H9 (cell line): ENCODE data around the gene TMEM240. TPM values are rescaled to one million over a fixed set of nuclear protein-coding genes. Genes with fewer than 3 reads are reported as not detected.

Experiments
- DNase-seq: peaks from one replicate; pipeline ENCODE4 v3.0.0-alpha.2; 2017
- H2AFZ ChIP-seq: one replicate; pipeline ENCODE4 v1.6.1; 2013; ENCODE audit warnings: mild to moderate bottlenecking, low read length, control low read depth, moderate library complexity
- H2AK5ac ChIP-seq: 2 replicates; pipeline ENCODE4 v1.6.1; 2013; ENCODE audit warnings: low read length, control low read depth, mixed read lengths; ENCODE audit not compliant: insufficient read length
- H2BK120ac ChIP-seq: one replicate; pipeline ENCODE4 v1.6.1; 2013; ENCODE audit warnings: low read depth, mild to moderate bottlenecking, low read length, control low read depth, inconsistent platforms; ENCODE audit not compliant: poor library complexity, severe bottlenecking
- H2BK12ac ChIP-seq: 2 replicates; pipeline ENCODE4 v1.6.1; 2013; ENCODE audit warnings: low read length, control low read depth, mixed read lengths, low read depth; ENCODE audit not compliant: insufficient read length
- H2BK15ac ChIP-seq: 2 replicates; pipeline ENCODE4 v1.6.1; 2013; ENCODE audit warnings: low read depth, low read length, control low read depth
- H2BK20ac ChIP-seq: one replicate; pipeline ENCODE4 v1.6.1; 2013; ENCODE audit warnings: low read depth, mild to moderate bottlenecking, low read length, control low read depth, inconsistent platforms; ENCODE audit not compliant: poor library complexity, severe bottlenecking
- H2BK5ac ChIP-seq: 2 replicates; pipeline ENCODE4 v1.6.1; 2013; ENCODE audit warnings: low read length, control low read depth, mixed read lengths; ENCODE audit not compliant: insufficient read length
- H3K14ac ChIP-seq: 2 replicates; pipeline ENCODE4 v1.6.1; 2013; ENCODE audit warnings: low read length, control low read depth; ENCODE audit not compliant: insufficient read depth
- H3K18ac ChIP-seq: 2 replicates; pipeline ENCODE4 v1.6.1; 2013; ENCODE audit warnings: low read depth, mild to moderate bottlenecking, mixed read lengths, low read length, control low read depth; ENCODE audit not compliant: insufficient read length
- H3K23ac ChIP-seq: 2 replicates; pipeline ENCODE4 v1.6.1; 2013; ENCODE audit warnings: low read length, control low read depth, mixed read lengths, low read depth; ENCODE audit not compliant: insufficient read length
- H3K23me2 ChIP-seq: 2 replicates; pipeline ENCODE4 v1.6.1; 2013; ENCODE audit warnings: low read depth, mild to moderate bottlenecking, mixed read lengths, low read length, control low read depth; ENCODE audit not compliant: insufficient read length, poor library complexity, severe bottlenecking
- H3K27ac ChIP-seq: 2 replicates; pipeline ENCODE4 v1.5.1; 2013; ENCODE audit warnings: low read length, control low read depth, mixed read lengths, low read depth; ENCODE audit not compliant: insufficient read length
- H3K27me3 ChIP-seq: 2 replicates; pipeline ENCODE4 v1.6.1; 2013; ENCODE audit warnings: low read length, control low read depth, inconsistent platforms; ENCODE audit not compliant: insufficient read depth
- H3K4ac ChIP-seq: 2 replicates; pipeline ENCODE4 v1.6.1; 2013; ENCODE audit warnings: low read depth, mild to moderate bottlenecking, control low read depth, inconsistent platforms, low read length, moderate library complexity
- H3K4me1 ChIP-seq: 2 replicates; pipeline ENCODE4 v1.6.1; 2013; ENCODE audit warnings: low read length, control low read depth, inconsistent platforms; ENCODE audit not compliant: insufficient read depth
- H3K4me2 ChIP-seq: 2 replicates; pipeline ENCODE4 v1.6.1; 2013; ENCODE audit warnings: low read length, control low read depth, mixed read lengths; ENCODE audit not compliant: insufficient read length, insufficient read depth
- H3K56ac ChIP-seq: 2 replicates; pipeline ENCODE4 v1.6.1; 2013; ENCODE audit warnings: low read depth, mild to moderate bottlenecking, mixed read lengths, low read length, control low read depth; ENCODE audit not compliant: insufficient read length
- H3K79me1 ChIP-seq: 2 replicates; pipeline ENCODE4 v1.6.1; 2013; ENCODE audit warnings: low read depth, mild to moderate bottlenecking, moderate library complexity, low read length, control low read depth, inconsistent platforms; ENCODE audit not compliant: insufficient read depth, poor library complexity, severe bottlenecking
- H3K79me2 ChIP-seq: 2 replicates; pipeline ENCODE4 v1.6.1; 2013; ENCODE audit warnings: low read length, control low read depth, inconsistent platforms; ENCODE audit not compliant: insufficient read depth
- H3K9ac ChIP-seq: 2 replicates; pipeline ENCODE4 v1.6.1; 2013; ENCODE audit warnings: low read length, control low read depth, mixed read lengths; ENCODE audit not compliant: insufficient read length; ENCODE audit errors: extremely low read depth
- H3K9me3 ChIP-seq: one replicate; pipeline ENCODE4 v1.6.1; 2013; ENCODE audit warnings: low read depth, low read length, inconsistent platforms; ENCODE audit not compliant: control insufficient read depth
- H3T11ph ChIP-seq: one replicate; pipeline ENCODE4 v1.6.1; 2013; ENCODE audit warnings: mild to moderate bottlenecking, low read length, control low read depth, inconsistent platforms
- H4K20me1 ChIP-seq: one replicate; pipeline ENCODE4 v1.6.1; 2013; ENCODE audit not compliant: control insufficient read depth, insufficient read length, insufficient read depth
- H4K5ac ChIP-seq: 2 replicates; pipeline ENCODE4 v1.6.1; 2013; ENCODE audit warnings: low read depth, mild to moderate bottlenecking, mixed read lengths, low read length, control low read depth; ENCODE audit not compliant: insufficient read length
- H4K8ac ChIP-seq: replicated peaks from 2 replicates; pipeline ENCODE4 v1.6.1; 2013; ENCODE audit warnings: low read length, control low read depth, mixed read lengths, low read depth; ENCODE audit not compliant: insufficient read length
- H4K91ac ChIP-seq: 2 replicates; pipeline ENCODE4 v1.6.1; 2013; ENCODE audit warnings: low read depth, mild to moderate bottlenecking, moderate library complexity, mixed read lengths, low read length, control low read depth; ENCODE audit not compliant: insufficient read length
- H3K27ac Mint-ChIP-seq, 3 experiments: 2 replicates in 2 of 3; 3 replicates in 1 of 3; pipeline ENCODE4 v1.8.0; 2020 to 2021; ENCODE audit warnings: mixed read lengths in 3 of 3, mild to moderate bottlenecking in 1 of 3, moderate library complexity in 1 of 3
- H3K27me3 Mint-ChIP-seq: 2 replicates; pipeline ENCODE4 v1.8.0; 2021; ENCODE audit warnings: low read depth, mild to moderate bottlenecking, moderate library complexity, mixed read lengths
- H3K36me3 Mint-ChIP-seq, 3 experiments: 2 replicates in 2 of 3; 3 replicates in 1 of 3; pipeline ENCODE4 v1.8.0; 2020 to 2021; ENCODE audit warnings: low read depth in 3 of 3, mixed read lengths in 3 of 3; ENCODE audit not compliant: insufficient read depth in 1 of 3
- H3K4me1 Mint-ChIP-seq, 2 experiments: 2 replicates each; pipeline ENCODE4 v1.8.0; 2020; ENCODE audit warnings: mixed read lengths in 2 of 2
- H3K4me3 Mint-ChIP-seq, 2 experiments: 2 replicates in 1 of 2; 3 replicates in 1 of 2; pipeline ENCODE4 v1.8.0; 2020 to 2021; ENCODE audit warnings: mild to moderate bottlenecking in 2 of 2, mixed read lengths in 2 of 2, moderate library complexity in 1 of 2
- H3K9me3 Mint-ChIP-seq, 2 experiments: 2 replicates in 1 of 2; 3 replicates in 1 of 2; pipeline ENCODE4 v1.8.0; 2020; ENCODE audit warnings: mild to moderate bottlenecking in 2 of 2, mixed read lengths in 2 of 2, moderate library complexity in 1 of 2
- CTCF ChIP-seq: fragments of 200-600 bp; sonication (generic); conservative IDR thresholded peaks from 3 replicates; pipeline ENCODE4 v1.8.0; 2021; ENCODE audit warnings: antibody characterized with exemption, mild to moderate bottlenecking
- WGBS: extraction: QIAGEN DNeasy Blood & Tissue Kit; methylation state at CpG from one replicate; pipeline ENCODE4 v1.1.7; 2013; ENCODE audit warnings: missing lambda C conversion rate, low lambda C conversion rate, mixed read lengths; ENCODE audit not compliant: insufficient read length; ENCODE audit errors: extremely low coverage; 5-methylcytosine and 5-hydroxymethylcytosine counted together
- total RNA-seq: library from RNA; stranded (reverse); gene quantifications from 2 replicates; pipeline ENCODE4 v1.2.1, GENCODE V29; 2021

Gene TMEM240
- total RNA-seq, 1 experiment from 2014 or later: 8.7 TPM

- H2BK120ac ChIP-seq: no peak overlapping the region
- H3K4me2 ChIP-seq: no peak overlapping the region
- no peak overlapping the region for H4K8ac ChIP-seq
- H3K56ac ChIP-seq: no peak overlapping the region
- H3K27me3 ChIP-seq: no peaks in the 10 kb centered on the region
- no peaks in the 10 kb centered on the region for H3K79me1 ChIP-seq
- no peak overlapping the region for H3K23ac ChIP-seq
- H2BK12ac ChIP-seq: no peak overlapping the region
- no peaks in the 10 kb centered on the region for H3K23me2 ChIP-seq
- H3K4ac ChIP-seq: no peak overlapping the region
- Mint-ChIP-seq H3K27me3 (no peaks in the 10 kb centered on the region), H3K4me1 (no peaks in the 10 kb centered on the region), H3K9me3 (peaks cover 7 to 8% of the 10 kb centered on the region in 2 experiments; a peak in 4 of 5 replicates), H3K36me3 (peaks cover 31 to 40% (median 38%) of the 10 kb centered on the region in 3 experiments), H3K4me3 (no peak overlapping the region), H3K27ac (peak overlapping the region in 1 of 3 experiments; percentile 65; a peak in 1 of 7 replicates)
- no peaks in the 10 kb centered on the region for H4K20me1 ChIP-seq
- H4K91ac ChIP-seq: no peak overlapping the region
- no peak overlapping the region for H2BK5ac ChIP-seq
- H2AK5ac ChIP-seq: no peak overlapping the region
- H3K4me1 ChIP-seq: no peaks in the 10 kb centered on the region
- H2AFZ ChIP-seq: no peak overlapping the region
- no peak overlapping the region for H3K14ac ChIP-seq
- TF ChIP-seq CTCF: no peak
- no peak overlapping the region for H2BK20ac ChIP-seq
- WGBS: no CpG with 5 or more reads among the region's 4 CpGs
- H2BK15ac ChIP-seq: no peak overlapping the region
- H3K27ac ChIP-seq: no peak overlapping the region
- DNase-seq: no peak
- H3K18ac ChIP-seq: no peak overlapping the region
- H3K9ac ChIP-seq: no peak overlapping the region
- H4K5ac ChIP-seq: no peak overlapping the region
- no peaks in the 10 kb centered on the region for H3K9me3 ChIP-seq
- no peak overlapping the region for H3T11ph ChIP-seq
- no peaks in the 10 kb centered on the region for H3K79me2 ChIP-seq
Measured at GRCh38 chr1:1531947-1532346, 8.5 kb downstream of the TMEM240 start.
